ENCODE measurements around the gene RAPSN. TPM values are rescaled to one million over a fixed set of nuclear protein-coding genes. Genes with fewer than 3 reads are reported as not detected.

RAPSN gene
- total and polyA plus RNA-seq, 2 donors (not counting 3 experiments of a cell fraction or from before 2014, with no cell fraction given): 0.18 to 1.6 TPM

DNA sequence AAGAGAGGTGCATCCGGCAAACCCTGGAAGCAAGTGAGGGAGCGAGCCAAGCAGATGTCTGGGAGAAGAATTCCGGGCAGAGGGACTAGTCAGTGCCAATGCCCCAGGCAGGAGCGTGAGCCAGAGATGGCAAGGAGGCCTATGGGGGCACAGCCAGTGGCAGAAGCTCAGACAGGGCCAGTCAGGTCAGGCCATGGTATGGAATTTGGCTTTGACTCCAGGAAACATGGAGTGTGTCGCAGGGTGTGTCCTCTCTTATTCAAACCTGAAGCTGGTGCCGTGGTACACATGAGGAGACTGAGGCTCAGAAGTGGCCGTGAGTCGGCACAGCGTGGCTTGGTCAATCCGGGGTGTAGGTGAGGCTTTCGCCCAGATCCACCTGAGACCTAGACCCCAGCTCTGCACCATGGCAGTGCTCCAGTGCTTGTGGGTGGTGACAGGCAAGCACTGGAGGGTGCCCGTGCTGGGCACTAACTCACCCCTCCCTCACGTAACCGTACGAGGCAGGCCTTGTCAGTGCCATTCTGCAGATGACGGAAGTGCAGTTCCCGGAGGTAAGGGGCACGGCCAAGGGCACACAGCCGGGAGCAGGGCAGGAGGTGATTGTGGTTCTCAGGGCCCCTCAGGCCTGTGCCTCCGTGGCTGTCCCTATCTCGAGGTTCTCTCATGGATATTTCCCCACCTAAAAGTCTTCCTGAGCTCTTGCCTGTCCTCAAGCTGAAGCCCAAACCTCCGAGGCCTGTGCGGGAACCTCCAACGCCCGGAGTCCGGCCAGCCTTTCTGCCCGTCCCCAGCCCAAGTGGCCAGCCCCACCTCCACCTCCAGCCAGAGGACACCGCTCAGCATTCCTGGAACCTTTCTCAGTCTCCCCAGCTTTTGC lies 60.0 kb downstream of the RAPSN start:
- dilution Hi-C loops (cut with MboI; ENCODE audit: extremely low pct_ligation_motif_present, low sequenced_read_pairs): no loop called here
- H3K9ac ChIP-seq (replicated peaks; ENCODE audit: extremely low read depth, insufficient read depth, low read length): no peak overlapping the region
- H3K27ac ChIP-seq (ENCODE audit: insufficient read depth, low read depth, low read length): no peak overlapping the region
- no peak for DNase-seq (ENCODE audit: low read depth, low spot score)
- no peak overlapping the region for H2AFZ ChIP-seq (ENCODE audit: low read depth, low read length)
- peaks cover 4% of the 10 kb centered on the region for H3K4me1 ChIP-seq (ENCODE audit: control insufficient read depth, extremely low read depth, insufficient read depth, low read length)
- BruUV-seq (replicated peaks): no TSS peak
- H3K9me3 ChIP-seq (replicated peaks; ENCODE audit: control insufficient read depth, insufficient read depth, low read length): no peaks in the 10 kb centered on the region
- ChIA-PET POLR2A (no interaction called here), CTCF (interaction anchor here (1.0 to 3.8 kb wide), 2 partner anchors 15 to 19 kb away, joined by 3 to 25 read pairs; no protein-coding TSS in a partner anchor)
- H3K9me1 ChIP-seq (replicated peaks; ENCODE audit: control insufficient read depth, extremely low read depth, insufficient read depth, low read length): no peaks in the 10 kb centered on the region
- no peaks in the 10 kb centered on the region for H4K20me1 ChIP-seq (replicated peaks; ENCODE audit: control insufficient read depth, extremely low read depth, insufficient read depth, low read length)
- no peaks in the 10 kb centered on the region for H3K79me2 ChIP-seq (ENCODE audit: control insufficient read depth, insufficient read depth, low read length)
- no peaks in the 10 kb centered on the region for H3K36me3 ChIP-seq (ENCODE audit: control insufficient read depth in 2 of 2, extremely low read depth in 1 of 2, insufficient read depth in 2 of 2, low read length in 2 of 2)
- H3K4me3 ChIP-seq (replicated peaks in 1 of 3; ENCODE audit: insufficient read depth in 1 of 3, low read depth in 1 of 3, low read length in 3 of 3): no peak overlapping the region
- H3K27me3 ChIP-seq (ENCODE audit: control insufficient read depth in 2 of 2, insufficient read depth in 2 of 2, low read length in 2 of 2): no peaks in the 10 kb centered on the region
- no peak overlapping the region for H3K4me2 ChIP-seq (ENCODE audit: insufficient read depth, low read length)
- intact Hi-C loops (cut with micrococcal nuclease): no loop called here
- FAIRE-seq: no peak
- TF ChIP-seq, protein P1, sequence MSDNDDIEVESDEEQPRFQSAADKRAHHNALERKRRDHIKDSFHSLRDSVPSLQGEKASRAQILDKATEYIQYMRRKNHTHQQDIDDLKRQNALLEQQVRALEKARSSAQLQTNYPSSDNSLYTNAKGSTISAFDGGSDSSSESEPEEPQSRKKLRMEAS (IDR thresholded peaks at IDR 0.05; ENCODE audit: insufficient read depth, insufficient read length): no peak
- TF ChIP-seq POLR2A (IDR thresholded peaks at IDR 0.05; ENCODE audit: low read depth, low read length): no peak
- TF ChIP-seq MYC (IDR thresholded peaks at IDR 0.05; ENCODE audit: low read depth, low read length): no peak
- TF ChIP-seq FOS (IDR thresholded peaks at IDR 0.05; ENCODE audit: borderline replicate concordance, insufficient read depth, low read length): no peak
- TF ChIP-seq EZH2 (IDR thresholded peaks at IDR 0.05; ENCODE audit: borderline replicate concordance, low read depth, low read length, severe bottlenecking): no peak
- no peak for TF ChIP-seq POLR2AphosphoS5 (IDR thresholded peaks at IDR 0.05; ENCODE audit: insufficient read depth, low read depth, low read length)
- TF ChIP-seq JUN (IDR thresholded peaks at IDR 0.05; ENCODE audit: borderline replicate concordance, insufficient read depth, insufficient read length, low read depth): no peak
- TF ChIP-seq GATA2 (IDR thresholded peaks at IDR 0.05; ENCODE audit: insufficient read depth, insufficient read length, low read depth, low read length): no peak
- TF ChIP-seq CTCF (IDR thresholded peaks at IDR 0.05; ENCODE audit: extremely low read depth in 1 of 2, insufficient read depth in 1 of 2, low read depth in 1 of 2, low read length in 2 of 2): no peak

Data from endothelial cell of umbilical vein (primary cell).